GOT3 (cell line): Measurements from ENCODE around the gene SKAP1.
"Not testable (repeated sequence)": the region's sequence is repeated elsewhere in the genome, so short reads cannot be mapped to it uniquely, and the experiment has no call there.

Experiments
- DNase-seq: peaks from one replicate; lab custom pipeline; 2025; ENCODE audit warnings: mixed read lengths; lab: John Stamatoyannopoulos, UW

The SKAP1 gene

DNA sequence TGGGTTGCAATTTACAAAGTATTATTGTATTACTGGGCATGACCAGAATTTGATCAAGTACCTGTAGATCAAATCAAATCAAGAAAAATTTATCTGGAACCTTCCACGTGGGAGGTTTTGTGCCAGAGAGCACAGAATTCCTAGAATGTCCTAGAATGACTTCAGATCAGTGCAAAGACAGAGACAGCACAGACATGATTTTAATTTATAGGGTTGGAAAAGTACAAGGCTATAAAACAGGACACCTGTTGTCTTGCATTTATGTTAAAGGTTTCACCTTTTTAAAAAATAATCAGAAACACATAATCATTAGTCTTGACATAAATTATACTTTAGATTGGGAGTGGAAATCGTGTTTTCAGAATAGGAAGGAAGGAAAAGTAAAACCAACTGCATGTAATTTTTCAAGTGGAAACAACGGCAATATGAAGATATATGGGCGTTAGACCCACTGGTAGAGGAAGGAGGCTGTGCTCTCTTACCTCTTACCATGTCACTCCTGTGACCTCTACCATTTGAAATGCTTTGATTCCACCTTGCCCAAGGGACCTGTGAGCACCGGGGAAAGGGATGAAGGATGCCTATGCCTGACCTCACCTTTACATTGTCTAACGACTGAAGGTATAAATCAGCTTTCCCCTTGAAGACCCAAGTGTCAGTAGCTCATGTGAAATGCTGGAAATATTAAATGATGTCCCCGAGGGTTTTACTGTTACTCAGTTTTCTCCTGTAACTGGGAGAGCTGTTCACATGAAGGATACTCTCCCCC lies 222.1 kb downstream of the SKAP1 start:
- no peak for DNase-seq

DNA sequence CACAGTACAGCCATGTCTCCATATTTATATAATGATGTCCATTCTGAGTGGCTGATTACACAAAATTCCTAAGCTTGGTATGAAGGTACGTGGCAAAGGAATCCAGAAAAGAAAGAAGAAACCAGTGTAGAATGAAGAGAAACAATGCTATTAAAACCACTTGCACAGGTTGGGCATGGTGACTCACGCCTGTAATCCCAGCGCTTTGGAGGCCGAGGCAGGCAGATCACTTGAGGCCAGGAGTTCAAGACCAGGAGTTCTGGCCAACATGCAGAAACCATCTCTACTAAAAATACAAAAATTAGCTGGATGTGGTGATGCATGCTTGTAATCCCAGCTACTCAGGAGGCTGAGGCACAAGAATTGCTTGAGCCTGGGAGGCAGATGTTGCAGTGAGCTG lies 223.0 kb downstream of the SKAP1 start:
- not testable (repeated sequence) for DNase-seq

DNA sequence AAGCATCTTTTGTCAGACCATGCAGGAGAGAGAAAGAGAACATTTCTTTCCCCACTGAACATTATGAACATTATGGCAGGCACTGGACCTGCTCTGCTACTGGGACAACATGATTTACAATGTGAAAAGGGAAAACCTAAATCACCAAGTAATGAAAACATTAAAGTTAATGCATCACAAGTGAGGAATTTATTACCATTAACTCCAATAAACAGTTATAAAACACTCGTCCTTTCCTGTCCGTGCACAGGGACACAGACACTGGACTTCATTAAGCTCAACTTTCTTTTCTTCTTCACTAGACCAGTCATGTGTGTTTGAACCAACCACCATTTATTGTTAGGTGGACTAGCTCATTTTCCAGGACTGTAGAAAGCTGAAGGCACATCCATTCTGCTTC lies 227.1 kb downstream of the SKAP1 start:
- no peak for DNase-seq

DNA sequence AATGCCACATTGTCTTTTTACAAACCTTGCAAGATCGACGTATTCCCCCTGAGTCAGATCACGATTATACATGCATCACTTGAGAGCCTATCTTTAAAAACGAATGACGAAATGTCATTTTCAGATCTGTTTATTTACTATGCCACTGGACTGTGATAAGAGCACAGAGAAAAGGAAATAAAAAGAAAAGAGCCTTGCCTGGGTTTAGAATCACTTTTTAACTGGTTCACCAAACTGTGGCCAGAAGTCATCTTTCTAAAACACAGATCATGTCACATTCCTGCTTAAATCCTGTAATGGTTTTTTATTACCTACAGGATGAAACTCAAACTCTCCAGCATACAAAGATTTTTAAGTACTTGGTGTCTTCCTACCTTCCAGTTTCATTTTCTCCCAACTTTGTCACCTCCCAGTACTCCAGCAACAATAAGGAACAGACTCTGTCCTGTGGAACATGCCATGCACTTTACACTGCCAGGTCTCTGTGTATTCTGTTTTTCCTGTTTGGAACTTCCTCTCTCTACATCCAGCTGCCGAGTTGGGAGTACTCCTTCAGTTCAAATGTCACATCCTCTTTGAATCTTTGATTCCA lies 231.0 kb downstream of the SKAP1 start:
- no peak for DNase-seq

DNA sequence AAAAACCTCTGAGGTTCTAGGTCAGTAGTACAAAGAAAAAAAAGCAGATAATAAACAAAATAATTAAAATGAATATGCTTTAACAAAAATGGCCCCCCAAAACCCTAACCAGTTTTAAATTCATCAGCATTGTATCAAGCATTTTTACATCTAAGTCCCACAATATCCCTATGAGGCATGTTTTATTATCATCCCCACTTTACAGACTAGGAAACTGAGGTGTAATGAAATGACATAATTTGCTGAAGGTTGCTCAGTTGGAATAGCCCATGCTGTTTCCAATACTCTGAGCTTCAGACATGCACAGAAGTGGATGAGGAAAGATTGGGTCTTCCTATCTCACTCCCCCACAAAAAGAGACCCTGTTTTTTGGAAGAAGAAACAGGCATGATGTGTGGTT lies 234.1 kb downstream of the SKAP1 start:
- no peak for DNase-seq

DNA sequence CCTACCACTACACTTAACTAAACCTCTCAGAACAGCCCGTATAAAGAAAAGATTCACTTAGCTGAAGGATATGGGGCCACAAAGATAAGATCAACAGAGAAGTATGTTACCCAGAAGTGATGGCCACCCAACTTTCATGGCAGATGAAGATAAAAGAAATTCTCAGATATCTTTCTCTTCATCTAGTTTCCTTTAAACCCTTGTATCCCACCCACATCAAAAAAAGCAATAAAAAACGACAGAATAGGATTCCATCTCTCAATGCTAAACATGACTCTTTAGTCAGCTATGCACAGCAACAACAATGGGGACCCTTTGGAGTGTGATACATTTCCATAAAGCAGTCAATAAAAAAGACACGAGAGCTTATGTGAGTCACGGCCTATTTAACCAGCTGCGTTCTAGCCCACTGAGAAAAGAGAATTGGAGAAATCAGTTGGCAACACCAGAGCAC lies 235.9 kb downstream of the SKAP1 start:
- no peak for DNase-seq

DNA sequence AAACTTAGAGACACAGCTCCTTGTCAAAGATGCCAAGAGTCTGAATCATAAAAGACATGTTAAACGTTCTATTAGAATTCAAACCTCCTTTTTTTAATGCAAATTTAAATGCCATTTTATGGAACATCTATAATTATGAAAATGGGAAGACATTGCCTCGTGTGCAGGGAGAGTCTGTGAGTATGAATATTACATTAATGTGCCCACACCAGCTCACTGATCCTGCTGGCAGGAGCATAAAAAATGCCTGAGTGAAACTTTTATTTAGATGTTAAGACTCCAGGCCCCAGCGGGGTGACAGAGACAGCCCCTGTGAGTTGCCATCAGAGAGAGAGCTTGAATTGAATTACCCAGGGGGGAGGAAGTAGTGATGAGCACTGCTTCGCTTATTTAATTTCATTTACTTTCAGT lies 237.7 kb downstream of the SKAP1 start:
- no peak for DNase-seq

DNA sequence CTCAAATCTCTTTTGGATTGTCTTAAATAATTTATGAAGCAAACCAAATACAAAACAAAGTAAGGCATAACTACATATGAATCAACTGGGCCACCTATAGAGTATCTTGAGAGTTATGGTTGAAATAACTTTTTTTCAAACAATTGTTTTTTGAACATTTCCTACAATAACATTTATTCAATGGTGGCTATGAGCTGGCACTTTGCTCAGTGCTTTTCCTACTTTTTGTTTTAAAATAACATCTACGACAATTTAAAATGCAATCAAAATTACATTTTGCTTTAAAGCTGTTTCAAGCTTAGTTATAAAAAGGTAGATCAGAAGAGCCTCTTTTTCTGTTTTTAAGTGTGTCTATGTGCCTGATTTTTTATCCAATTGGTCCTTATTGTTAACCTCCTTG lies 238.7 kb downstream of the SKAP1 start:
- no peak for DNase-seq

DNA sequence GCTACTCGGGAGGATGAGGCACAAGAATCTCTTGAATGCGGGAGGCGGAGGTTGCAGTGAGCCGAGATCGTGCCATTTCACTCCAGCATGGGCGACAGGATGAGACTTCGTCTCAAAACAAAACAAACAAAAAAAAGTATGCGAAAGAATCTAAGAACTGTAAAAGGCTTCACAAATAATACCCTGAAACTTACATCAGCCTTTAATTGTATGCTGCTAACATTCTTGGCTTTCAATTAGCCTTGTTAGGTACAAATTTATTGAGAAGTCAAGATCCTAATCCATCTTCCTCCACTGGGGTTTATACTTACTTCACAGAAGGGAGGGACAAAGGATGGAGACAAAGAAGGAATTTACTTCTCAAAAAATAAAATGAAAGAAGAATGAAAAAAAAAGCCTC lies 239.1 kb downstream of the SKAP1 start:
- DNase-seq: no peak

DNA sequence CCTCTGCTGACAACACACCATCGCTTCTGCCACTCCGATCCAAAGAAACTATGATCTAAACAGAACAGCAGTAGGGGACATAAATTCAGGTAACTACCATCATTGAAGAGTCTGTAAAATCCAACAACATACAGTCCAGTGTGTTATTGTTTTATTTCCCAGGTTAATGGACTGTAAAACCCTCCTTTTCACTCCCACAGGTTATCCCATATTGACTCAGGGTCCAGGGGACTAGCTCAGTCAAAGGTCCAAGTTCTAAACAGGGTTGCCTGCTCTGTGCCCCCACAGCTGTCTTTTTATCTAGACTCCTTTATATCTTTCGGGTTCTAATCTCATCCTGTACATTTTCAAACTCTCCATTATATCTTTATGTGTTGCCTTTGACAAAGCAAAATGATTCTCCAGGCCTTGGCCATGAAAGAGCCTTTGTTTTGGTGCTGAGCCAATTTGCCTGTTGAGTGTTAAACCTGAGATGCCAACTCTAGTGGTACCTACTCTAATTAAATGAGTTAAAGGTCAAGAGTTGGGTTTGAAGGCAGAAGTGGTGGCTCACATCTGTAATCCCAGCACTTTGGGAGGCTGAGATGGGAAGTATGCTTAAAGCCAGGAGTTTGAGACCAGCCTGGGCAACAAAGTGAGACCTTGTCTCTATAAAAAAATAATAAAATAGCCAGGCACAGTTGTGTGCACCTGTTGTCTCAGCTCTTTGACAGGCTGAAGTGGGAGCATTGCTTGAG lies 242.0 kb downstream of the SKAP1 start:
- DNase-seq: no peak

DNA sequence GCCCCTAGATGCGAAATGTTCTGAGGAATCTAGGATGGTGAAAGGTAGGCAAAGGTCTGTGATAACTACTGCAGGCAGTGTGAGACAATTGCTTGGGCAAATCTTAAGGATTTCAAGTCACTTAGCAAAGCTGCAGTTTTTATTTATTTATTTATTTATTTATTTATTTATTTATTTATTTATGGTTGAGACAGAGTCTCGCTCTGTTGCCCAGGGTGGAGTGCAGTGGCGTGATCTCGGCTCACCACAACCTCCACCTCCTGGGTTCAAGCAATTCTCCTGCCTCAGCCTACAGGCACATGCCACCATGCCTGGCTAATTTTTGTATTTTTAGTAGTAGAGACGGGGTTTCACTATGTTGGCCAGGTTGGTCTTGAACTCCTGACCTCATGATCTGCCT lies 243.7 kb downstream of the SKAP1 start:
- not testable (repeated sequence) for DNase-seq

DNA sequence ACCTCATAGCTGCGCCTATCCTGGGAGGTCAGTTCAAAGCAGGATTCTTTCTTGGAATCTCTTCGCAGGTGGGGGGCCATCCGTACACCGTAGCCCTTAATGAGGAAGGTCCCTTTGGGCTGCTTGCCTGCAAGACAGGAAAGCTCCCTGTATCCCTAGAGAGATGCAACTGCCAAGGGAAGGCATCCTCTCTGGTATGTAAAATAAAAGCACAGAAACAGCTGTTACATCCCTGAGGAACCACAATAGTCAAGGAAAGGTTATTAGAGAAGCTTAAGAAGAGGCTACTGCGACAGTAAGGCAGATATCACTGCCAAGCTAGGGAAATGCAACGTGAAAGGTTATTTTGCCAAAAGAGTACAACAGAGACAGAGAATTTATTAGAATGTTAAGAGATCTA lies 245.3 kb downstream of the SKAP1 start:
- DNase-seq: no peak

DNA sequence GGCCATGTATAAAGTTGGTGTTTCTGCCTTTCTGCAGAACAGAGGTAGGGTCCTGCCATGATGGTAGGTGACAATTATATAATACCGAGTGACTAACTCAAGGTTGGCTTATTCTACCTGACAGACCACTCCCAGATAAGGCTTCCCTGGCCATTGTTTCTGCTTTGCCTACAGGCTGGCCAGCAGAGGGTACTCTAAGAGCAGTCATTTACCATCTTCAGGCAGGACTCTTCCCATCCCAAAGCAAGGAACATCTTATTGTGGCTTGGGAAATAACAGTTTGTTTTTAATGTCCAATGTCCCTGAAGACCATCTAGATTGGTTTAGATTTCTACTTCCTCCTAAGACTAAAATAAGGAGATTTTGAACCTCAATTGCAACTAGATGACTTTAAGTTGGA lies 248.4 kb downstream of the SKAP1 start:
- no peak for DNase-seq

DNA sequence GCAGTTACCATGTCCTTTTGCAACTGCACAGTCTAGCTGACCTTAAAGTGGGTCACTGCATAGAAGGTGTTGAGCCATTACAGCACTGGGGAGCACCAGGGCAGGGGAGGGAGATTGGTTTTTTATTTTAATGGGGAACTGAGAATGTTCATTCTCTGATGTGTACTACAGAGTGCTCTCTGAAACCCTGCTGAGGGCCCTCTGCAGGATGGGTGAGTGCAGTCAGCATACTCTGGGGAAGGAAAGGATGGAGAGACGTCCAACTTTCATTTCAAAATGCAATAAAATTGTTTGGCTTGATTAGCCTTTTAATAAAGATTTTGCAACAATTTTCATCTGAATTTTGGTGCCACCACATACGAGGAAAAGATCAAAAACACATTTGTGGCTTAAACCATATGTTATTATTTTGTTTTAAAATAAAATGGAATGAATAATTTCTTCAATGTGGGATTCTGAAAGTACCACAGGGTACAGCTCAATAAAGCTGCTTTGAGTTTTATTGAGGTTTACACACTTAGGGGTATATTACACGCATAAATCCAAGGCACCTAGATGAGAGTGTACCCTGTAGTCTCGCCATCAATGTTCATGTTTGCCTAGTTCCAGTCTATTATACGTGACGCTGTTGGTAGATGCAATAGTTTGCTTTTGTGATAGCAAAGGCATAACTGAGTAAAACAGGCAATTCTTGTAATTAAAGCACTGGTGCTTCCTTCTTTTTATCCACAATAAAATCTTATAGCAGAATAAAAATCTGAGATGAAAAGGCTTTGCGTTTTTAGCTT lies 249.0 kb downstream of the SKAP1 start:
- DNase-seq: no peak

DNA sequence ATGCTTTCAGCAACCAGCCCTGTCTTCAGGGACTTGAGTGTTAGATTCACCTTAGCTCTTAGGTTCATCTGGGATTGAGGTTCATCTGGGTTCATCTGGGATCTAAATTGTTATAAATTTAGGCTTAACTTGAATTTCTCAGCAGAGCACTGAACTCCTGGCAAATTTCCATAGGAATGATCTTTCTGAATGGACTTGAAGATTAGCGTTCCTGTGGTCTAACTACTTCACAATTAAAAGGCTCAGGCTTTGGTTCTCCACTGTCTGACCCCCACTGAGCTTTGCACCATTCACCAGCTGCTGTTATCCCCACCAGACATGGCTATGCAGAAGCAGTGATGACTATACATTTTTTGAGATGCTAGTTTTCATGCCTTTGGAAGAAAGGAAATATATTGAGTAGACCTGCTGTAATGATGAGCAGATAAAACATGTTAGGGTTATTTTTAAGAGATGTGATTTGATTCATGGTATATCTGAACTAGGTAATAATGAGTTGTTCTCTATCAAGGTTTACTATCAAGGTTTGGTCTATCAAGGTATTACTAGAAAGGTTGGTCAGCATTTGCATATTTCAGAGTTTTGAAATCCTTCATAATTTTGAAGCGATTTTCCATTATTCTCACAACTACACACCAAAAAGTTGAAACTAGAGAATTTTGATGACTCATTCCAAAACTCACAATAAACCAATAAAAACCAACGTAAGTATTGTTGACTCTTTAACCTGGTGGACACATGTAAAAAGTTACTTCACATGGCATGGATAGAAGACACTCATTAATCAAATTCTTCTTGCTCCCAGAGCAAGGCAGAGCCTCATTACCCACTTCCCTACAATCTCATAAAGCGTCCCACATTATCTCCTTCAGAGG lies 250.7 kb downstream of the SKAP1 start:
- DNase-seq: no peak

DNA sequence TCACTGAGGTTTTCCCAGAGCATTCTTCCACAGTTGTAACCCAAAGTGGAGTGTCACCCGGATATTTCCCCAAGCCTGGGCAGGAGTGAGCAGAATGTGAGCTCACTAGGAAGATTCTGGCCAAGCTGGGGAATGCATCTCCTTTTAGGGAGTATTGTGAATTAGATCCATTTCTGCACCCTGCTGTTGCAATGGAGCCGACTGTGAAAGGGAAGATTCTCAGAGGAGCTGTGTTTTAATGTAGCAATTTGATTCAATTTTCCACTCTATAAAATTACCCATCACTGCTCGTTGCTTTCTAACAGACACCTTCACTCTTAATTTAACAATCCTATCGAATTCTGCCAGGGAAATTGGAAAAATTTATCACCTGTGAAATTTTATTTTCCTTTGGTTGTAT lies 251.7 kb downstream of the SKAP1 start:
- DNase-seq: no peak

DNA sequence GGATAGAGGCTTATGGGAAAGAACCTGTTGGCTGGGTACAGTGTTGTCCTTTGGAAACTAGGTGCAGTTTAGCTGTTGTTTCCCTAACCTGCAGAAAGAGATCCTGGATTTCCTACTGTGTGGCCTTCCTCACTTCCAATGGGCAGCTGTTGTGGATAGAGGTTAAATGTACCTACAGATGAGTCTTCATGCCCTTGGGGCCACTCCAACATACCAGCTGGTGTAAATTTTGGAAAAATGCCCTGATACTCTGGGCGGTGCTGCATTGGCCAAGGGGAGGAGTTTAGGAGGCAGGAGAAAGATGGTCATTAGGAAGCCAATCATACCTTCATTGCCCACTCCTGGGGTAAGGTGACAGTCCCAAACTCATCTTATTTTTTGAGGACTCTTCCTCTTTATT lies 252.2 kb downstream of the SKAP1 start:
- no peak for DNase-seq

DNA sequence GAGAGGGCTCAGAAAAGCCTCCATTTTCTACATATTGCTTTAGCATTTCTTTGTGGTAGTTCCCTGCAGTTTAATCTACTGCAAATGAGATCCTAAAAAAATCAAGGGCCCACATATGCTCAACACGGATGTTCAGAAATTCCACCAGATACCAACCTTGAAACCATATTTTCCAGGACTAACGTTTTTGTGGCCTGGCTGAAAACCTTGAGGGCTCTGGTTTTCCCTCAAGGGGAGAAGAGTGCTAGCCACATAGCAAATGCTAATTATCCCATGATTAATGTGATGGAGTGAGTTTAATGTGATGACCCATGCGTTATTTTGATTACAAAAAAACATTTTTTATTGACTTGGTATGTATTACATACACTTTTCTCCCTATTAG lies 253.6 kb downstream of the SKAP1 start:
- DNase-seq: no peak

DNA sequence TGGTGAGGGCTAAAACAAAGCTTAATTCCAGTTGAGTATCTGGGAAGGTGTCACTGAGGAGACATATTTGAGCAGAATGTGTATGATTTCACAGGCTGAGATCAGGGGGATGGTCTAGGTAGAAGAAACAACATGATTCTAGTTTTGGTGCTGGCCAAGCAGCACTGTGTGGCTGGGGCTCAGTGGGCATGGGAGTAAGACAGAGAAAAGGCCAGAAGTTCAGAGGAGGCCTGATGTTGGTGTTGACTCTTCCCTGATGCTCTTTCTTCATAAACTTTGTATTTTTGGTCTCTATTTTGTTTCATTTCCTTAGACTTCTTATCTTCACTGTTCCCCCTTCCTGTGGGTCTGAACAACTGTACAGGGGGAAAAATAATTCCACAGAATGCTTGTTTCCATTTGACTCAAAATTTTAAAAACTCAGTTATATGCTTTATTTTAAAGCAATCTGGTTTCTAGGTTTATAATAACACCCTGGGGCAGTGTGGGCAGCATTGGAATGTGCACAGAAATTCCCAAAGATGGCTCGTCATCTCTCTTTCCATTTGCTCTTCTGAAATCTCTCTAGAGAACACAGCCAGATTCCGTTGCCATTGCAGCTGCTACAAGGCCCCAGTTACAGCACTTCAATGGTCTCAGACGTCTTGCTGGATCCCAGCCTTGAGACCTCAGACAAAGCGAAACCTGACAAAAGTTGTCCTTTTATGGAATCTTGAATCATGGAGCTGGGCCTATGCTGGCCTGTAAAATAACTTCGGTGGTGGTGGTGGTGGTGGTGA lies 254.1 kb downstream of the SKAP1 start:
- no peak for DNase-seq

DNA sequence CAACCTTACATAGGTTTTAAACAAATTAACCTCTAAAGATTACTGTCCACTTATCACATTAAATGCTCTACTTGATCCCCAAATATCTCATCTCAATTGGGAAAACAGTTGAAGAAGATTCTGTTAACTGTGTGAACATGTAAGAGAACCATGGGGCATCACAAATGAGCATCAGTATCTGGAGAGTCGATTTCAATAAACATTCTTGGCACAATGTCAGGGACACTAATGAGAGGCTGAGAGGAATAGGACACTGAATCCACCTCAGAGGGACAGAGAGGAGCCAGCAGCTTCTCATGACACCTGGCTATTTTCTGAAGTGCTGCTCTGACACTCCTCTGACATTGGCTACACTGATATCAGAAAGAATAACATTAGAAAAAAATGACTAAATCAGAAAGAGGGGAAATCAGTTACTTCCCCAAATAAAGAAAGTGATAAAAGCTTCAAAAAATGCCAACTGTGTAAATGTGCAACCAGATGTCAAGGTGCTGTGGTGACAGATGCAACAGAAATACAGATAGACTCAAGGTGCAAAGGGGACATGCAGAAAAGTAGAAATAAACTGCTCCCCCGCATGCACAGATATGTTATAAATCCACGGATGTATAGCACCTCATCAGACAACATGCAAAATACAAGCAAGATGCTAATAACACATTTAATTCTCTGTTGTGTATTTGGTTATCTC lies 255.0 kb downstream of the SKAP1 start:
- no peak for DNase-seq
